IPS-15b (cell line): ENCODE results near the gene ZBTB37.

Experiments used
- H3K27me3 ChIP-seq: one replicate; pipeline ENCODE4 v1.6.1; 2013; ENCODE audit warnings: low read length; ENCODE audit not compliant: control insufficient read depth, insufficient read depth
- H3K36me3 ChIP-seq: one replicate; pipeline ENCODE4 v1.6.1; 2013; ENCODE audit warnings: low read length; ENCODE audit not compliant: control insufficient read depth, insufficient read depth
- H3K4me1 ChIP-seq: one replicate; pipeline ENCODE4 v1.6.1; 2013; ENCODE audit warnings: mild to moderate bottlenecking, low read length; ENCODE audit not compliant: control insufficient read depth, insufficient read depth
- H3K4me3 ChIP-seq: one replicate; pipeline ENCODE4 v1.5.1; 2013; ENCODE audit warnings: low read depth, low read length
- H3K9ac ChIP-seq: one replicate; pipeline ENCODE4 v1.6.1; 2013; ENCODE audit warnings: low read depth, mild to moderate bottlenecking, low read length
- H3K9me3 ChIP-seq: one replicate; pipeline ENCODE4 v1.6.1; 2013; ENCODE audit warnings: mild to moderate bottlenecking, low read length; ENCODE audit not compliant: control insufficient read depth, insufficient read depth

The ZBTB37 gene, protein sequence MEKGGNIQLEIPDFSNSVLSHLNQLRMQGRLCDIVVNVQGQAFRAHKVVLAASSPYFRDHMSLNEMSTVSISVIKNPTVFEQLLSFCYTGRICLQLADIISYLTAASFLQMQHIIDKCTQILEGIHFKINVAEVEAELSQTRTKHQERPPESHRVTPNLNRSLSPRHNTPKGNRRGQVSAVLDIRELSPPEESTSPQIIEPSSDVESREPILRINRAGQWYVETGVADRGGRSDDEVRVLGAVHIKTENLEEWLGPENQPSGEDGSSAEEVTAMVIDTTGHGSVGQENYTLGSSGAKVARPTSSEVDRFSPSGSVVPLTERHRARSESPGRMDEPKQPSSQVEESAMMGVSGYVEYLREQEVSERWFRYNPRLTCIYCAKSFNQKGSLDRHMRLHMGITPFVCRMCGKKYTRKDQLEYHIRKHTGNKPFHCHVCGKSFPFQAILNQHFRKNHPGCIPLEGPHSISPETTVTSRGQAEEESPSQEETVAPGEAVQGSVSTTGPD

DNA sequence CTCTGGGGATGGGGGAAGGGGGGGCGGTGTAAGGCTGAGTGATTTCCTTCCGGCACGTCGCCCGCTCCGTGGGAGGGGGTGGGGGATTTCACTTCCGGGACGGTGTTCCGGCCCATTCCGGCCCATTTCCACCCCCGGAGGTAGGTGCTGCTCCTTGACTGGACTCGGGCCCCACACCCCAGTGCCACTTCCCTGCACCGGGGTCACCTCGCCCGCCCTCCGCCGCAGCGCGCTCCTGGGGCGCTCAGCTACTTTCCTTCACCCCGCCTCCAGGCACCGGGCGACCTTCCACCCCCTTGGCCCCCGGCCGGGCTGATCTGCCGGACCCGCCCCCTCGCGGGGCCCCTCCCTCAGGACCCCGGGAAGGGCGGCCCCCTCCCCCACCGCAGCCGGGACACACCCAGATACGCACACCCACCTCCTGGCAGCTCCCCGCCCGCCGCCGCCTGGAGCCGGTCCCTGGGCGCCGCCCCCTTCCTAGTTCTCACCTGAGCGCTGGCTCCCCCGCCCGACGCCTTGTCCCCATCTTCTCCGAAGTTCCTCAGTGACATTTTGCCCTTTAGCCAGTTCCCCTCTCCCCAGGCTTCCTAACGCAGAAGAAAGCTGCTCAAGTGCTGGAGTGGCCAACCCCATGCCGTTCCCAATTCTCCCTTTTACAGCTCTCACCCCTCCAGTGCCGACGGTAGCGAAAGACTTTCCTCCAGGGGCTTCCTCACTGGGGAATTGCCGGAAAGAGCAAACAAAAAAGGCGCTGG, at the start of gene ZBTB37:
Gene ZBTB37 (plus strand): TSS at position 115 of the 755 bp plus-strand sequence. CDS start 1,846 bp downstream, outside the sequence.
- peaks cover 3% of the 10 kb centered on the region for H3K4me1 ChIP-seq
- H3K9me3 ChIP-seq, result no peaks in the 10 kb centered on the region

DNA sequence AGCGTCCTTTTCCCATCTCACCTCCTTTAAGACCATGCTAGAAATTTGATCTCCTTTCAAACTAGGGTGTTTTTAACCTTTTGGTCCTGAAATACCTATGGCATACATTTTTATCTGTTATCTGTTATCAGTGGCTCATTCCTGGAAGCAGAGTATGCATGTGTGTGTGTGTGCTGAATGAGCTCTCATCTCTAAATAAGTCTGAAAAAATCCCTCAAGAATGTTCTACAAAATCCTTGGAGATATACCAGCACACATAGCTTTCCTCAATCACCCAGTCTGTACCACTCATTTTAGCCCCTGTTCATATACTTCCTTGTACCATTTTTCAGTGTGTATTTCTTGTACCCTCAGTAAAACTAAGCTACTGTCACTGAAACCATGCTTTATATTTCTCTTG, 49.7 kb upstream of the ZBTB37 start:
- Histone ChIP-seq H3K36me3 (peaks cover 5% of the 10 kb centered on the region), H3K27me3 (no peaks in the 10 kb centered on the region), H3K4me1 (no peaks in the 10 kb centered on the region), H3K9me3 (no peaks in the 10 kb centered on the region), H3K4me3 (no peak overlapping the region), H3K9ac (no peak overlapping the region)

More for the DNA sequence above, at the start of gene ZBTB37:
- H3K9ac ChIP-seq, result peak within 1 kb of the TSS; percentile 99
- peaks cover 43% of the 10 kb centered on the region for H3K36me3 ChIP-seq
- H3K4me3 ChIP-seq, result peak within 1 kb of the TSS; percentile 99
- no peaks in the 10 kb centered on the region for H3K27me3 ChIP-seq

DNA sequence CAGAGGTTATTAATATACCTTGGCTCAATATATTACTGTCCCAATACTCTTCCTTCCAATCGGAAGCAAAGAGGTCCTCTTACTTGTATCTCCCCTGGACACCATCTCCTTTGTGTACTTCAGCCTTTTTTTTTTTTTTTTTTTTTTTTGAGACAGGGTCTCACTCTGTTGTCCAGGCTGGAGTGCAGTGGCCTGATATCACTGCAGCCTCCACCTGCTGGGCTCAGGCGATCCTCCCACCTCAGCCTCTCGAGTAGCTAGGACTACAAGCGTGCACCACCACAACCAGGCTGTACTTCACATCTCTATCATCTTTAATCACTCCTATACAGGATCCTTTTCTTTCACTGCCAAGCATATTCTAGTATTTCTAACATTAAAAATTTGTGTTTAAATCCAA, 46.5 kb upstream of the ZBTB37 start:
- Histone ChIP-seq H3K4me1 (no peaks in the 10 kb centered on the region), H3K4me3 (no peak overlapping the region), H3K27me3 (no peaks in the 10 kb centered on the region), H3K9me3 (no peaks in the 10 kb centered on the region), H3K9ac (no peak overlapping the region), H3K36me3 (peaks cover 5% of the 10 kb centered on the region)

DNA sequence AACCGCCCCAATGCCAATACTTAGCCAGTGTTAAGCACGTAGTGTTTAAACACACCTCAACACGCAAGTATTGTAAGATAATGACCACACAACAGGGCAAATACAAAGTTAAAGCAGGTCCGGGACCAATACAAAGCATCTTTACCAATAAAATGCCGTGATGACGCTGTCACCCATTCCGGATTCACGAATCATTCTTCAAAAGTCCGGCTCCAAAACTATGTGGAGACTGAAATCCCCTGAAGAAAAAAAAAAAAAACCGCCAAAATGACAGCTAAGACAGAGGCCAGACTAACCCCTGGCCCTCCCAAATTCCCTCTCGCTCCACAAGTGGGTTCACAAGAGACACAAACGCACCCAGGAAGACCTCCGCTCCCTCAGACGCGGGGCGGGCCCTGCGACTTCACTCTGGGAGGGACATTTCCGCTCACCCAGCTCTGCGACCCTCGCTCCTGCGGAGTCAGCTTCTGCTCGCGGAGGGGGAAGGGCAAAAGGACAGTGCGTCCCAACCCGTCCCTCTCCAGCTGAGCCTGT, 44.3 kb upstream of the ZBTB37 start:
- Histone ChIP-seq H3K9ac (peak overlapping the region; percentile 89), H3K27me3 (no peaks in the 10 kb centered on the region), H3K9me3 (no peaks in the 10 kb centered on the region), H3K4me1 (peaks cover 2% of the 10 kb centered on the region), H3K36me3 (peaks cover 1% of the 10 kb centered on the region), H3K4me3 (peak overlapping the region; percentile 84)

DNA sequence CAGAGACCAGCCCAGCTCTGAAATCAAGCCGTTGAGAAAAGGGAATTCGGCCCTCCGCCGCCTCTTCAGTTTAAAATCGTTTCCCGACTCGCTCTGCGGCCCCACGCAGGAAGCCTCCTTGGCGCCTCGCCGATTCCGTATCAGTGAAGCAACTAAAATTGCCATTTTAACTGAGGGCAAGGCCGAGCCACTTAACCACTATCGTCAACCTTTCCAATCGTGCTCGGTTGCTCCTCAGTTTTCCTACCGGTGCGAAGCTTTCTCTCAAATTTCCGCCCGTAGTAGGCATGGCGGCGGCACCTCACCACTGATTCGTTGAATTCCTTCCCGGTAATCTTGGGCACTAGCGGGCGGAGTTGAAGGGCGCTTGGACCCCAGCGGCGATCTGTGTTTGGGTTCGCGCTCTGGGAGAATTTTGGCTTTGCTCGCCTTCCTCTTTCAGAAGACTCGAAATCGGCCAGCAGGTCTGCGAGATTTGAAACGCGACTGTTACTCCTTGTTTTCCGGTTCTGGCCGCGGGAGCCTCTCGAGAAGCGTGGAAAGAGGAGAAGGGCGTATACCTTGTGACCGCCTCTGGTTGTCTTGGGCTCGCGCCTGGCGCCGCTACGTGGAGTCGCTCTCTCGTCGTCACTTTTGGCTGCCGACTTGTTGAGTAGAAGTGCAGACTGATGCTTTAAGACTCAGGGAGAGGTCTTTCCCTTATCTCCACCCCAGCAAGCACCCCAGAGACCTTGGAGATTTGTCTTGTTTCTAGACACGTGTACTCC, 43.7 kb upstream of the ZBTB37 start, which contains the start of the genes CENPL and DARS2:
Gene CENPL (minus strand): TSS at position 569 of the 767 bp plus-strand sequence. CDS start 13,584 bp downstream, outside the sequence.
Gene DARS2 (plus strand): TSS at position 359 of the 767 bp plus-strand sequence. CDS start 557 bp downstream, outside the sequence.
- Histone ChIP-seq H3K9me3 (no peaks in the 10 kb centered on the region), H3K4me1 (peaks cover 2% of the 10 kb centered on the region), H3K27me3 (no peaks in the 10 kb centered on the region), H3K36me3 (no peaks in the 10 kb centered on the region), H3K4me3 (peak within 1 kb of the TSS; percentile 84), H3K9ac (peak within 1 kb of the TSS; percentile 89)

DNA sequence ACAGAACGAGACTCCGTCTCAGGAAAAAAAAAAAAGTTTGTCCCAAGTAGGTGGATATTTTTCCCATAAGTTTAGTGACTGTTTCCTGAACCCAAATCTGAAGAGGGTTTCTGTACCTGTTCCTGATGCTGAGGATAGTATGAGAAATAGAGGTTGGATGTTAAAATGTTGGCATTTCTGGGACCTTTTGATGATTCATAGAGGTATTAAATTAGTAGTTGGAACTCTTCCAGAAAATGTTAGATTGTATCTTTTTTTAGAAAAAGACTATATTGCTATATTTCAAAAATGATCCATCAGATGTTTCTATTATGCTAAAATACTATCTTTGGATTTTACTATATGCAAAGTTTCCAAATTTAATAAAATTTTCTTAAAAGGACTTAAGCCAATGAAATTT, 40.6 kb upstream of the ZBTB37 start:
- Histone ChIP-seq H3K36me3 (no peaks in the 10 kb centered on the region), H3K4me3 (no peak overlapping the region), H3K9ac (no peak overlapping the region)

DNA sequence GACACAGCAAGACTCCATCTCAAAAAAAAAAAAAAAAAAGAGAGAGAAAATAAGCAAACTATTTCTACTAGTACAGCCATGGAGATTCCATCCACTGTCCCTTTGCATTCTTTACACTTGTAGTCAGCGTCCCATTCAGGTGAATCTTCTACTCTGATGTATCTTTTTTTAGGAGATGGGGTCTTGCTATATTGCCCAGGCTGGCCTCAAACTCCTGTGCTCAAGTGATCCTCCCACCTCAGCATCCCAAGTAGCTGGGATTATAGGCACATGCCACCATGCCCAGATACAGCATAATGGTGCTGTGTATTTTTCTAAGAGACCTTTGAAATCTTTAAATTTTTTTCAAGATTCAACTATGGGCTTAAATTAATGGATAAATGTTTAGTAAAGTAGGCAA, 35.4 kb upstream of the ZBTB37 start:
- H3K9ac ChIP-seq, result no peak overlapping the region
- no peaks in the 10 kb centered on the region for H3K27me3 ChIP-seq
- peaks cover 4% of the 10 kb centered on the region for H3K36me3 ChIP-seq
- H3K4me1 ChIP-seq, result no peaks in the 10 kb centered on the region
- no peak overlapping the region for H3K4me3 ChIP-seq
- no peaks in the 10 kb centered on the region for H3K9me3 ChIP-seq

More for the DNA sequence above, 40.6 kb upstream of the ZBTB37 start:
- H3K27me3 ChIP-seq, result no peaks in the 10 kb centered on the region
- peaks cover 2% of the 10 kb centered on the region for H3K4me1 ChIP-seq
- H3K9me3 ChIP-seq, result no peaks in the 10 kb centered on the region

DNA sequence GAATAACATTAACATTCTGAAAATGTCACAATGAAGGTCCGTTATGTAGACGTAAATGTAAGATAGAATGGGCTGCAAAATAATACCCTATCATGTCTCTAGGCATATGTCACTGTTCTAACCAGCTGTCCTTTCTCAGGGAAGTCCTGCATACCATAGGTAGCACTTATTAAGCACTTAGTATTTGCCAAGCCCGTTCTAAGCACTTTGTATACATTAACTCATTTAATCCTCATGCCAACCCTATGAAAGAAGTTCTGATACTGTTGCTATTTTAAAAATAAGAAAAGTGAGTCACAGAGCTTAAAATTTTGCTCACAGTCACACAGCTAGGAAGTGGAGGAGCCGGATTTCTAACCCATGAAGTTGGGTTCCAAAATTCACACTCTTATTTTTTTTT, 16.1 kb upstream of the ZBTB37 start:
- no peak overlapping the region for H3K9ac ChIP-seq
- no peaks in the 10 kb centered on the region for H3K9me3 ChIP-seq
- no peak overlapping the region for H3K4me3 ChIP-seq
- H3K36me3 ChIP-seq, result no peaks in the 10 kb centered on the region
- H3K4me1 ChIP-seq, result peaks cover 9% of the 10 kb centered on the region
- no peaks in the 10 kb centered on the region for H3K27me3 ChIP-seq

DNA sequence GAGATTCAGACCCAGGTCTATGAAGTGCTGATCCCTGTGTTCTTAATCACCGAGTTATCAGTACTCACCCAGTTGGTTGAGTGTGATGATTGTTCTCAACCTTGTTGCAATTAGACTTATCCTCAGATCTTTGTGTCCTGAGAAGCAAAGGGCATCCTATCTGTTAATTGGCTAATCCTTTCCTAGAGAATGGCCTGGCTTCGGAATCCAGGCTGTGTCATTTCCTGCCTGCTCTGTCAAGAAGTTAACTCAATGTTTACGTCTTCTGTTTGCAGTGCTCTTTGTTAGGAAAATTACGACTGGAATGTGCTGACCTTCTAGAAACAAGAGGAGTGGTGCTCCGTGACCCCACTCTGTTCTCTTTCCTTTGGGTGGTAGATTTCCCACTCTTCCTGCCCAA, 15.1 kb upstream of the ZBTB37 start:
- H3K9me3 ChIP-seq, result no peaks in the 10 kb centered on the region
- peaks cover 9% of the 10 kb centered on the region for H3K4me1 ChIP-seq
- no peak overlapping the region for H3K9ac ChIP-seq
- H3K4me3 ChIP-seq, result no peak overlapping the region
- peaks cover 2% of the 10 kb centered on the region for H3K36me3 ChIP-seq
- H3K27me3 ChIP-seq, result no peaks in the 10 kb centered on the region

DNA sequence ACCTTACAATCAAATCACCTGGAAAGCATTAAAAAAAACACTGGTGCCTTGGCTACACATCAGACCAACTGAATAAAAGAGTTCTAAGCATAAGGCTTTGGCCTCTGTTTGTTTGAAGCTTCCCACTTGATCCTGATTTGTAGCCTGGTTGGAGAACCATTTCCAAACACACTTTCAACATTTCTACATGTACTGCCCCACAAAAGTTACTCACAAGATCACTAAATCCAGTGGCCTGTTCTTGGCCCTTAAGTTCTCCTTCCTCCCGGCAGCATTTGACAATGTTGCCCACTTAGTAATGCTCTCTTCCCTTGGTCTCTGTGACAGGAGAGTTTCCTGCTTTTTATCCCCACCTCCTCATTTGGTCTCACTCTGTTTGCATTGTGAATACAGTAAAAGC, 12.2 kb upstream of the ZBTB37 start:
- Histone ChIP-seq H3K4me1 (peaks cover 9% of the 10 kb centered on the region), H3K9ac (no peak overlapping the region), H3K36me3 (peaks cover 2% of the 10 kb centered on the region), H3K4me3 (no peak overlapping the region), H3K27me3 (no peaks in the 10 kb centered on the region), H3K9me3 (no peaks in the 10 kb centered on the region)

DNA sequence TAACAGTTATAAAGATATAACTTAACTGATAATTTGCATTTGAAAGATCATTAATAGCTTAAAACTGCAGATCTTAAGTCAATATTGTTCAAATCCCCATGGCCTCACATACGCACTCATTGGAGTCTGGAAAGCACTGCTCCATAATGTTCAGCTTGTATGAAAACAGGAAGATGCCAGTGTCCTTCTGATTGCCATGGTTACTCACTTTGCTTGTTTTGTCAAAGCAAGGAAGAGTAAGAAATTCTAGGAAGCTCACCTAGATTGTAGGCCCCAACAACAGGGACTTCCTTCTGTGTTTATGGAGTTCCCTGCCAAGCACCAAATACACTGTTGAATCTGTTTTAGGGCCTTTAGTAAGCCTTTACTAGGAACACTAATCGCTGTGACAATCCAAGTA, 11.3 kb upstream of the ZBTB37 start:
- peaks cover 9% of the 10 kb centered on the region for H3K4me1 ChIP-seq
- H3K36me3 ChIP-seq, result peaks cover 2% of the 10 kb centered on the region
- H3K27me3 ChIP-seq, result no peaks in the 10 kb centered on the region
- no peaks in the 10 kb centered on the region for H3K9me3 ChIP-seq
- H3K9ac ChIP-seq, result no peak overlapping the region
- H3K4me3 ChIP-seq, result no peak overlapping the region
